ENCODE results near the gene HIPK1.

GRCh38 chr1:113905435-113905861, 23.7 kb upstream of the HIPK1 start:
- no peak for TF ChIP-seq POLR2A (IDR thresholded peaks at IDR 0.05)
- TF ChIP-seq CTCF (IDR thresholded peaks at IDR 0.05) = peak in 1 of 3 experiments; percentile 1

Measured in testis (tissue), 2 donors.